GM21447 (cell line): ENCODE measurements around the gene COX18.

Experiments
- ATAC-seq: cut with Tn5 transposase; IDR thresholded peaks from one replicate; pipeline ENCODE4 v1.9.1; 2021; ENCODE audit not compliant: unreplicated experiment

The COX18 gene, protein sequence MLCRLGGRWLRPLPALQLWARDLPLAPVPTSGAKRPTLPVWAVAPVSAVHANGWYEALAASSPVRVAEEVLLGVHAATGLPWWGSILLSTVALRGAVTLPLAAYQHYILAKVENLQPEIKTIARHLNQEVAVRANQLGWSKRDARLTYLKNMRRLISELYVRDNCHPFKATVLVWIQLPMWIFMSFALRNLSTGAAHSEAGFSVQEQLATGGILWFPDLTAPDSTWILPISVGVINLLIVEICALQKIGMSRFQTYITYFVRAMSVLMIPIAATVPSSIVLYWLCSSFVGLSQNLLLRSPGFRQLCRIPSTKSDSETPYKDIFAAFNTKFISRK

GRCh38 chr4:73069338-73070073 lies at the start of gene COX18:
Gene COX18, minus strand, starts transcription at chr4:73069716. Its CDS starts 67 bp downstream, at chr4:73069649.
- peak; percentile 80 for ATAC-seq

DNA sequence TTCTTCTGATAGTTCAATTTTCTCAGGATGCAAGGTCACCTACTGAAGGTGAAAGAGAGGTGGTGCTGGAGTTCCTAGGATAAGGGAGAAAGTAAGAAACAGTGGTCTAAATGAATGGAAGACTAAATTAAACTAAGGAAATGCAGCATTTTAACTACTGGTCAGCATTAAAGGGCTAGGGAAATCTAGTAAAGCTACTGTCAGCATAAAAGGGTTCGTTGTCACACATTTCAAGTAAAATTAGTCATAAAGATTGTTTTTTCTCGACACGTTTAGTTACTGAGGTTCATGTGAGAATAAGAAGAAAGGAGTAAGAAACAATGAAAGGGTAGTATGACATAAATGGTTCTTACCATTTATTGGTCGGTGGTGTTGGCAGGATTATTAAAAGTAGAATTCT lies 40.0 kb upstream of the COX18 start:
- ATAC-seq = no peak

GRCh38 chr4:73104695-73105094 lies 35.2 kb upstream of the COX18 start:
- no peak for ATAC-seq

DNA sequence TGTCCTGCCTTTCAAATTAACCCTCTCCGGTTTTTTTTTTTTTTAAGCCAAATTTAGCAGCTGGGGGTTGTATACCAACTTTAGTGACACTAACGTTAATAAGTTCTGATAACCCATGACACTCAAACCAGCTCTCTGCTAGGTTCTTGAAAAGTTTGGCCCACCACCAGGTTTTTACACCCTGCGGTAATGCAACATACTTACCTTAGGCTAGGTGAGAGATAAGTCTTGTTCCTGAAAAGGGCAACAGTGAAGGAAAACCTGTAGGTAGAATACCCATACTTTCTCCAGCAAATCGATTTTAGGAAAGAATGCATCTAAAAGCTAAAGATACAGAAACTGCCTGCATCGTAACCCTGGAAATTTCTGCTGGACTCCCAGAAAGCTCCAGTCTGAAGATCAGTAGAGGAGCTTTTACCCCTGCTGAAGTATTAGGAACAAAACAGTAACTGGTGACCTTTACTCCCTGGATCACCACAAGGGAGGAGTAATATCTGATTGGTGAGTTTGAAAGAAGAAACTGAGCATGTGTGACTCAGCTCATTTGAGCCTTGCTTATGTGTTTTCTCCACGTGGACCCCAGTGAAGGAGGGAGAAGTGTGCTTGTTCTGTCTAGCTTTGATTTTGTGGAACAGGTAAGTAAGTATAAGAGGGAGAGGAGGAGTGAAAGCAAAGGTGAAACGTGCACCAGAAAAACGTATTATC lies 34.4 kb upstream of the COX18 start:
- no peak for ATAC-seq

DNA sequence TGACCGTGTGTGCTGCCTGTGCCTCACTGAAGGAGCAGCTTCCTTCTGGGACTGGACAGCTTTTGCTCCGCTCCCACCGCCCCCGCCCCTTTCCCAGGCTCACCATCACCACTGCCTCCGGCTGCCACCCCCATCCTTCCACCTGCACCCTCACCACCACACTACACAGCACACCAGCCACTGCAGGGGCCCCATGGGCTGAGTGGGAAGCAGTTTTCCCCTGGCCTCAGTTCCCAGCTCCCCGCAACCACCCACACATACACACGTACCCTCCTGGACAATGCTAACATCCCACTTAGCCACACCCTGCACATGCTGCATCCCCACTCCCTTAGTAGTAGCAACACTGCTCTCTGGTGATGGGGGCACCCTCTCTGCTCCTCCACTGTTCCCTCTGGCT lies 29.6 kb upstream of the COX18 start:
- no peak for ATAC-seq

- no peak for ATAC-seq
These were observed 29.2 kb upstream of the COX18 start for GRCh38 chr4:73098713-73099112.

- no peak for ATAC-seq
These were observed 28.5 kb upstream of the COX18 start for GRCh38 chr4:73098016-73098415.

GRCh38 chr4:73092868-73093267 lies 23.4 kb upstream of the COX18 start:
- no peak for ATAC-seq

DNA sequence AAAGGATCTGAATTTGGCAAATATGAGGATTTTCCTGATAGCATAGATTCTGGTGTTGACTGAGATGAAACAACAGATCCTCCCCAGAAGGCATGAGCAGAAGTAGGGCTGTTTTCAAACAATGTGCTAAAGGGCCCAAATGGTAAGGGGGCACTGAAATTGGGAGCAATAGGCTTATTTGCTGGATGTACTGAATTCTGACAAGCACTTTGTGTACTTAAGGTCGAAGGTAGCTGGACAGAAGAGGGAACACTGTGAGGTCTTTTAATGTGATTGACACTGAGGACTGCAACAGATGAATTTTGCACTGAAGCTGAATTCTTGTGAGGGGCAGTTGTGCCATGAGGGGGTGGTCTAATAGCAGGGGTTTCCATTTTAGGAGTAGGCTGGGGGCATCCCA lies 21.2 kb upstream of the COX18 start:
- ATAC-seq = no peak

DNA sequence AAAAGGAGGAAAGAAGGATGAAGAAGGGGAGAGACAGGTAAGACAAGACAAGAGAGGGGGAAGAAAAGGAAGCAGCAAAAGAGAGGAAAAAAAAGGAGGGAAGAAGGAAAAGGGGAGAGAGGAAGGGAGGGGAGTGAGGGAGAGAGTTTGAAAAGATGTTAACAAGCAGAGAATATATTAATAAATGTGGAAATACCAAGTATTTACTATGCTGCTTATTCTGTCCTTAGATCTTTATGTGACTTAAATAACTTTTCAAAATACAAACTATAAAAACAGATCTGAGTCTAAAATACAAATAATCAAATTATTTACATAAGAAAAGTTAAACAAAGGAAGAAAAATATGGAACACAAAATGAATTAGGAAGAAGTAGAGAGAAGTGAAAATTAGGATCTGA lies 18.4 kb upstream of the COX18 start:
- no peak for ATAC-seq

DNA sequence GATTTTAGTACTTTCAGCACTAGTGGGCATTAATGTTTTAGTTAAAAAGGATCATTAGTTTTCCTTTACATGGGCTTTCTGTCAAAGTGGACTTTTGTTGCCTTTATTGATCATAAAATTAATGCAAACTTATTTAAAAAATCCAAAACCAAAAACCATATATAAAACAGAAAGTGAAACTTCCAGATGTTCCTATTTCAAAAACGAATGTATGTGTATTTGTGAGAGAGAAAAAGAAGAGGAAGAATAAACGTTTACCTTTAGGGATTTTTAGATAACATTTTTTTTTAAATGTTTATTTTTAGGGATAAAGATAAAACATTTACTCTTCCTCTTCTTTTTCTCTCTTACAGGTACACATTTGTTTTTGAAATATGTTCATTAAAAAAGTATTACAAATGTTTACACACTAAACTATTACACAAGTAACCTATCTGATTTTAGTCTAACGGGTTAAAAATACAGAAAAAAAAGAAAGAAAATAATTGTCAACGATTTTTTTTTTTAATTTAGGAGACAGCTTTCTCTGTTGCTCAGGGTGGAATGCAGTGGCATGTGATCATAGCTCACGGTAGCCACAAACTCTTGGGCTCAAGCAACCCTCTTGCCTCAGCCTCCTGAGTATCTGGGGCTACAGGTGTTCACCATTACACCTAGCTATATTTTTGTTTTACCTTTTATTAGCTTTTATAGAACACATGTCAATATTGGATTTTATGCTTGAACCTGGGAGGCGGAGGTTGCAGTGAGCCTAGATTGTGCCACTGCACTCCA lies 16.8 kb upstream of the COX18 start:
- ATAC-seq = no peak

GRCh38 chr4:73080789-73081188 lies 11.3 kb upstream of the COX18 start:
- ATAC-seq = no peak

GRCh38 chr4:73075832-73076231 lies 6.3 kb upstream of the COX18 start:
- ATAC-seq = no peak

- ATAC-seq = peak; percentile 14
These were observed 516 bp upstream of the COX18 start for GRCh38 chr4:73070074-73070390.

GRCh38 chr4:73068491-73069337 lies 802 bp downstream of the COX18 start:
- peak; percentile 13 for ATAC-seq

GRCh38 chr4:73067971-73068394 lies 1.5 kb downstream of the COX18 start:
- no peak for ATAC-seq

DNA sequence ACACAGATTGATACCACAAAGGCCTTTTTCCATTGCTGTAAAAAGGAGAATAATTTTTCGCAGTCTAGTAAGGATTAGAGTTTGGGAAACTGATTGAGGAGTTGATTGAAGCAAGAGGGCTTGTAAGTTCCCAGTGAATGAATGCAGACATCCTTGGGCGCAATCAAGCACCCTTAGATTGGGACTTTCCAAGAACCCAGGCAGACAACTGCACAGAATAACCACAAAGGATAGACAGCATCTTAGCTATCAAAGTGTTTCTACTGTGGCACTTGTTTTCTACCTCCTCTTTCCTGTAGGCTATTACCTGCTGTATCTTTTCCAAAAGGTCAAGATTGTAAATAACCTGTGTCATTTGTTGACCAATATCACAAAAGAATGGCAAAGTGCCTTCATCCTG lies 2.6 kb downstream of the COX18 start:
- no peak for ATAC-seq

- ATAC-seq = no peak
These were observed 3.1 kb downstream of the COX18 start for GRCh38 chr4:73066445-73066844.

GRCh38 chr4:73064536-73064935 lies 5.0 kb downstream of the COX18 start:
- ATAC-seq = no peak

GRCh38 chr4:73055241-73055897 lies 14.1 kb downstream of the COX18 start:
- ATAC-seq = peak; percentile 91
